OCI-LY7 (cell line): Measurements from ENCODE around the gene ATG9B.

Experiments used
- CTCF ChIP-seq: fragments of 200-600 bp; sonication (generic); conservative IDR thresholded peaks from 2 replicates; pipeline ENCODE4 v1.5.1; 2014; ENCODE audit warnings: mild to moderate bottlenecking, antibody characterized with exemption, low read length, moderate library complexity, mixed read lengths
- EZH2phosphoT487 ChIP-seq: fragments of 200-600 bp; sonication (generic); IDR thresholded peaks from 2 replicates; pipeline ENCODE4 v1.6.1; 2018; ENCODE audit warnings: low read depth, borderline replicate concordance, mild to moderate bottlenecking, mixed run types, antibody characterized with exemption, low read length, moderate library complexity, mixed read lengths

GRCh38 chr7:150999497-151000230, 24.6 kb downstream of the ATG9B start:
- TF ChIP-seq CTCF (no peak), EZH2phosphoT487 (no peak)
